ENCODE measurements around the gene CD300LF. TPM values are rescaled to one million over a fixed set of nuclear protein-coding genes. Genes with fewer than 3 reads are reported as not detected.

Gene CD300LF
- total RNA-seq, 6 experiments from 2014 or later: not detected

DNA sequence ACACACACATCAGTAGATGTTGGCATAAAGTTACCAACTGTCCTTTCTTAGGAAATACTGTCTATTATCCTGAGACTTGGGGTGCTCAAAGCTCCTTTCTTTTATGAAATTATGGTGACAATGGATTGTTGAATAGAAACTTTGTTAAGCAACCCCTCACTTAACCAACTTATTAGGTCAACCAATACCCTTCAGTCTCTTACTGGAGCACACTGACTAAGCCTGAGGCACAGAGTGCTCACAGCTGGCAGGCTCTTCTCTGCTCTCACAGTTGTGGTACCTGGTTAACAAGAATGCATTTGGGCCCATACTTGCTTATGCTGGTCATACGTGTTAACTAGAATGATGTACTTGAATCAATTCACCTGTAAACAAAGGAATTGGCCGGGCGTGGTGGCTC lies 24.8 kb downstream of the CD300LF start:
- Mint-ChIP-seq H3K9me3 (peaks cover 11% of the 10 kb centered on the region; the same call in 1 of the 2 replicates), H3K27me3 (ENCODE audit: insufficient read depth) (peaks cover 1% of the 10 kb centered on the region), H3K4me1 (ENCODE audit: low read depth) (no peaks in the 10 kb centered on the region), H3K36me3 (ENCODE audit: low read depth) (no peaks in the 10 kb centered on the region), H3K4me3 (no peak overlapping the region), H3K27ac (no peak overlapping the region)
- TF ChIP-seq, protein P1, sequence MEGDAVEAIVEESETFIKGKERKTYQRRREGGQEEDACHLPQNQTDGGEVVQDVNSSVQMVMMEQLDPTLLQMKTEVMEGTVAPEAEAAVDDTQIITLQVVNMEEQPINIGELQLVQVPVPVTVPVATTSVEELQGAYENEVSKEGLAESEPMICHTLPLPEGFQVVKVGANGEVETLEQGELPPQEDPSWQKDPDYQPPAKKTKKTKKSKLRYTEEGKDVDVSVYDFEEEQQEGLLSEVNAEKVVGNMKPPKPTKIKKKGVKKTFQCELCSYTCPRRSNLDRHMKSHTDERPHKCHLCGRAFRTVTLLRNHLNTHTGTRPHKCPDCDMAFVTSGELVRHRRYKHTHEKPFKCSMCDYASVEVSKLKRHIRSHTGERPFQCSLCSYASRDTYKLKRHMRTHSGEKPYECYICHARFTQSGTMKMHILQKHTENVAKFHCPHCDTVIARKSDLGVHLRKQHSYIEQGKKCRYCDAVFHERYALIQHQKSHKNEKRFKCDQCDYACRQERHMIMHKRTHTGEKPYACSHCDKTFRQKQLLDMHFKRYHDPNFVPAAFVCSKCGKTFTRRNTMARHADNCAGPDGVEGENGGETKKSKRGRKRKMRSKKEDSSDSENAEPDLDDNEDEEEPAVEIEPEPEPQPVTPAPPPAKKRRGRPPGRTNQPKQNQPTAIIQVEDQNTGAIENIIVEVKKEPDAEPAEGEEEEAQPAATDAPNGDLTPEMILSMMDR (IDR thresholded peaks at IDR 0.05): no peak
- DNase-seq: no peak

DNA sequence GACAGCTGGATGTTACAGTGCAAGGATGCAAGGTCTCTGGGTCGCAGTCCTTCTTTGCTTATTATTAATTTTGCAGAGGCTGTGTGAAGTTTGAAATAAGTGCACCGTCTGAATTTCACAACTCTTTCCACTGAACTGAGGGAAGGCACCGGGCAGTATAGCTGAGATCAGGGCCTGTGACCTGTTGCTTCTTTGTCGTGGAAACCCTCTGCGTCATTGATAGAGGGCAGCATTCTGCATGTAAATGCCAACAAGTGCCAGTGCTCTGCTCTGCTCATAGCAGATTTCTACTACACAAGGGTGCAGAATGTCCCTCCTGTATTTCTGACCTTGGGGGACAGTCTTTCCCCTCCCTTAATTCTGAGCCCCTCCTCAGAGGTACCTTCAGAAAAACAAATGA lies 26.0 kb downstream of the CD300LF start:
- Mint-ChIP-seq H3K9me3 (peaks cover 19% of the 10 kb centered on the region; the same call in 1 of the 2 replicates), H3K4me1 (ENCODE audit: low read depth) (no peaks in the 10 kb centered on the region), H3K4me3 (no peak overlapping the region), H3K36me3 (ENCODE audit: low read depth) (no peaks in the 10 kb centered on the region), H3K27ac (no peak overlapping the region), H3K27me3 (ENCODE audit: insufficient read depth) (peaks cover 1% of the 10 kb centered on the region)
- DNase-seq: no peak
- TF ChIP-seq, protein P1 (IDR thresholded peaks at IDR 0.05): no peak

- H3K27ac Mint-ChIP-seq: no peak overlapping the region
- peaks cover 3% of the 10 kb centered on the region for H3K27me3 Mint-ChIP-seq (ENCODE audit: insufficient read depth)
- no peaks in the 10 kb centered on the region for H3K4me1 Mint-ChIP-seq (ENCODE audit: low read depth)
- no peaks in the 10 kb centered on the region for H3K36me3 Mint-ChIP-seq (ENCODE audit: low read depth)
- peaks cover 25% of the 10 kb centered on the region; the same call in 1 of the 2 replicates for H3K9me3 Mint-ChIP-seq
- TF ChIP-seq, protein P1 (IDR thresholded peaks at IDR 0.05): no peak
- no peak overlapping the region for H3K4me3 Mint-ChIP-seq
- DNase-seq: no peak
These were observed 30.1 kb downstream of the CD300LF start for GRCh38 chr17:74682471-74683190.

GRCh38 chr17:74682028-74682427 lies 30.7 kb downstream of the CD300LF start:
- H3K36me3 Mint-ChIP-seq (ENCODE audit: low read depth): no peaks in the 10 kb centered on the region
- H3K27me3 Mint-ChIP-seq (ENCODE audit: insufficient read depth): peaks cover 3% of the 10 kb centered on the region
- DNase-seq: no peak
- TF ChIP-seq, protein P1 (IDR thresholded peaks at IDR 0.05): no peak
- peaks cover 25% of the 10 kb centered on the region; the same call in 1 of the 2 replicates for H3K9me3 Mint-ChIP-seq
- no peak overlapping the region for H3K4me3 Mint-ChIP-seq
- no peak overlapping the region for H3K27ac Mint-ChIP-seq
- H3K4me1 Mint-ChIP-seq (ENCODE audit: low read depth): no peaks in the 10 kb centered on the region

GRCh38 chr17:74680941-74681340 lies 31.8 kb downstream of the CD300LF start:
- Mint-ChIP-seq H3K4me1 (ENCODE audit: low read depth) (no peaks in the 10 kb centered on the region), H3K4me3 (no peak overlapping the region), H3K9me3 (peaks cover 21% of the 10 kb centered on the region; the same call in 1 of the 2 replicates), H3K27ac (no peak overlapping the region), H3K27me3 (ENCODE audit: insufficient read depth) (peaks cover 3% of the 10 kb centered on the region), H3K36me3 (ENCODE audit: low read depth) (no peaks in the 10 kb centered on the region)
- TF ChIP-seq, protein P1 (IDR thresholded peaks at IDR 0.05): no peak
- DNase-seq: no peak

All from HFFc6 (cell line).